Uterus (tissue), 4 donors: Measurements from ENCODE around the gene WBP1L. TPM values are rescaled to one million over a fixed set of nuclear protein-coding genes. Genes with fewer than 3 reads are reported as not detected.
"Not testable (repeated sequence)": the region's sequence is repeated elsewhere in the genome, so short reads cannot be mapped to it uniquely, and the experiment has no call there.

ENCODE experiments used
- DNase-seq, 2 donors: peaks; one replicate each; pipeline ENCODE4 v3.0.0-alpha.2; 2019 to 2020
- H3K27ac ChIP-seq, 2 donors: fragments of 200-600 bp; sonication (generic); 1 replicate in 1 of 2; 2 replicates in 1 of 2; pipeline ENCODE4 v1.5.1; 2016 to 2018
- H3K27me3 ChIP-seq, 2 donors: fragments of 200-600 bp; sonication (generic); one replicate each; pipeline ENCODE4 v1.5.1; 2018 to 2019; ENCODE audit warnings: control low read depth in 1 of 2
- H3K36me3 ChIP-seq, 2 donors: fragments of 200-600 bp; sonication (generic); one replicate each; pipeline ENCODE4 v1.5.1; 2019; ENCODE audit warnings: control low read depth in 1 of 2
- H3K4me1 ChIP-seq, 2 donors: fragments of 200-600 bp; sonication (generic); one replicate each; pipeline ENCODE4 v1.5.1; 2018 to 2019; ENCODE audit warnings: control low read depth in 1 of 2
- H3K4me3 ChIP-seq, 2 donors: fragments of 200-600 bp; sonication (generic); 1 replicate in 1 of 2; 2 replicates in 1 of 2; pipeline ENCODE4 v1.5.1; 2018 to 2019; ENCODE audit warnings: mild to moderate bottlenecking in 1 of 2
- H3K9me3 ChIP-seq, 2 donors: fragments of 200-600 bp; sonication (generic); one replicate each; pipeline ENCODE4 v1.5.1; 2019; ENCODE audit warnings: control low read depth in 1 of 2
- CTCF ChIP-seq, 4 experiments: fragments of 200-600 bp in 2 of 4; fragments of 450-650 bp in 2 of 4; sonication (generic) in 2 of 4; IDR thresholded peaks; one replicate each; pipeline ENCODE4 v1.5.1; 2016 to 2019; ENCODE audit warnings: antibody characterized with exemption in 4 of 4, mild to moderate bottlenecking in 2 of 4, moderate library complexity in 1 of 4
- POLR2A ChIP-seq, 2 donors: fragments of 450-650 bp; IDR thresholded peaks; one replicate each; pipeline ENCODE4 v1.6.1; 2016; ENCODE audit warnings: antibody characterized with exemption in 2 of 2, mild to moderate bottlenecking in 1 of 2, moderate library complexity in 1 of 2
- intact Hi-C: fragments of 100-400 bp; cut with DNase I; formaldehyde crosslinking; loops from one replicate; pipeline ENCODE4 v1.15.1; 2023; ENCODE audit warnings: low total_unique reads
- total RNA-seq, 4 donors: library from RNA; depleted of rRNA in 3 of 4; stranded (reverse); fragments of >200 nt in 3 of 4; gene quantifications; one replicate each; pipeline versions ENCODE4 v1.1.0 to v1.2.4, GENCODE V29; 2014 to 2023
- donor health status: DM: yes; HTN: yes; CAD: no.

Gene WBP1L
- total RNA-seq, 4 donors from 2014 or later = 27.4 to 79.2 (median 55.3) TPM

- Histone ChIP-seq H3K4me3 (no peak overlapping the region), H3K4me1 (peaks cover 9 to 16% of the 10 kb centered on the region in 2 donors), H3K36me3 (no peaks in the 10 kb centered on the region), H3K27me3 (no peaks in the 10 kb centered on the region), H3K9me3 (no peaks in the 10 kb centered on the region), H3K27ac (no peak overlapping the region)
- no peak for DNase-seq
- intact Hi-C loops = no loop called here
- no peak for TF ChIP-seq POLR2A (IDR thresholded peaks at IDR 0.05)
- TF ChIP-seq CTCF (IDR thresholded peaks at IDR 0.05) = no peak
These were observed 13.6 kb downstream of the WBP1L start for GRCh38 chr10:102757323-102757722.

GRCh38 chr10:102758240-102758932 lies 14.6 kb downstream of the WBP1L start:
- Histone ChIP-seq H3K9me3 (no peaks in the 10 kb centered on the region), H3K4me3 (peak overlapping the region in 1 of 2 donors; percentile 19), H3K36me3 (no peaks in the 10 kb centered on the region), H3K27me3 (no peaks in the 10 kb centered on the region), H3K27ac (peak overlapping the region; percentile 82 to 91), H3K4me1 (peaks cover 0 to 9% of the 10 kb centered on the region in 2 donors)
- TF ChIP-seq CTCF (IDR thresholded peaks at IDR 0.05) = no peak
- no peak for TF ChIP-seq POLR2A (IDR thresholded peaks at IDR 0.05)
- intact Hi-C loops = no loop called here
- peak in 1 of 2 donors; percentile 36 for DNase-seq

- peak in 1 of 2 donors; percentile 44 for TF ChIP-seq POLR2A (IDR thresholded peaks at IDR 0.05)
- DNase-seq = peak; percentile 69 to 76
- Histone ChIP-seq H3K4me3 (peak overlapping the region in 1 of 2 donors; percentile 19), H3K27ac (peak overlapping the region; percentile 82 to 91)
- H3K9me3 ChIP-seq, H3K27me3 ChIP-seq, H3K36me3 ChIP-seq, H3K4me1 ChIP-seq, intact Hi-C loops: not testable (repeated sequence)
These were observed 15.2 kb downstream of the WBP1L start for GRCh38 chr10:102758933-102759262.

GRCh38 chr10:102759497-102760210 lies 15.9 kb downstream of the WBP1L start:
- Histone ChIP-seq H3K4me1 (peaks cover 0 to 9% of the 10 kb centered on the region in 2 donors), H3K9me3 (no peaks in the 10 kb centered on the region), H3K4me3 (no peak overlapping the region), H3K27ac (peak overlapping the region; percentile 82 to 91), H3K27me3 (no peaks in the 10 kb centered on the region), H3K36me3 (no peaks in the 10 kb centered on the region)
- intact Hi-C loops = no loop called here
- no peak for TF ChIP-seq CTCF (IDR thresholded peaks at IDR 0.05)
- no peak for TF ChIP-seq POLR2A (IDR thresholded peaks at IDR 0.05)
- no peak for DNase-seq

- Histone ChIP-seq H3K36me3 (no peaks in the 10 kb centered on the region), H3K4me1 (peaks cover 2 to 12% of the 10 kb centered on the region in 2 donors), H3K27me3 (no peaks in the 10 kb centered on the region), H3K9me3 (no peaks in the 10 kb centered on the region), H3K4me3 (no peak overlapping the region), H3K27ac (peak overlapping the region in 1 of 2 donors; percentile 70)
- intact Hi-C loops = no loop called here
- no peak for TF ChIP-seq POLR2A (IDR thresholded peaks at IDR 0.05)
- no peak for TF ChIP-seq CTCF (IDR thresholded peaks at IDR 0.05)
- no peak for DNase-seq
These were observed 18.2 kb downstream of the WBP1L start for GRCh38 chr10:102761981-102762380.
